ENCODE data around the gene EEF1AKMT4. TPM values are rescaled to one million over a fixed set of nuclear protein-coding genes. Genes with fewer than 3 reads are reported as not detected.

Gene EEF1AKMT4
- total and polyA plus RNA-seq, 10 of the 15 experiments (the other 5 are each of a cell fraction or from before 2014, with no cell fraction given) = 7.5 to 26.8 (median 18.3) TPM

DNA sequence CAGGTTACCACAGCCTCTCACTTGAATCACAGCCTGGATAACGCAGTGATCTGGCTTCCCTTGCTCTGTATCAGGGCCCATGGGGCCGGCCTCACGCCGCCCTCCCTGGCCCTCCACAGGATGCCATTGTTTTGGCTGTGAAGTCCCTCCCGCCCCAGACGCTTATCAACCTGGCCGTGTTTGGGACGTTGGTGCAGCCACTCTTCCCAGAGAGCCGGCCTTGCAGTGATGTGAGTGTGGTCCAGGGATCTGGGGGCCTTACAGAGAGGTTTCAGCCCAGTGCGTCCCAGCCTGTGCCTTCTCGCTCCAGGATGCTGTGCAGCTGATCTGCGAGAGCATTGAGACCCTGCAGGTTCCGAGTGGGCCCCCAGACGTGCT is 13.4 kb upstream of the EEF1AKMT4 start:
- no peaks in the 10 kb centered on the region for H3K36me3 ChIP-seq (ENCODE audit: control insufficient read depth in 2 of 2, insufficient read depth in 2 of 2, low read length in 1 of 2)
- H2AFZ ChIP-seq (ENCODE audit: control insufficient read depth, low read depth, low read length) = no peak overlapping the region
- RAD21 ChIA-PET (ENCODE audit: unreplicated experiment) = no interaction called here
- no peak overlapping the region for H3K4me3 ChIP-seq
- no peak overlapping the region for H3K27ac ChIP-seq (ENCODE audit: control insufficient read depth, insufficient read depth)
- H3K27me3 ChIP-seq (replicated peaks in 1 of 2; ENCODE audit: control insufficient read depth in 2 of 2, insufficient read depth in 2 of 2, low read length in 1 of 2) = peaks cover 6 to 7% of the 10 kb centered on the region in 2 experiments
- in situ Hi-C loops (cut with MboI) = no loop called here
- no peaks in the 10 kb centered on the region for H4K20me1 ChIP-seq (ENCODE audit: control insufficient read depth, insufficient read depth)
- H3K4me1 ChIP-seq (ENCODE audit: control insufficient read depth, insufficient read depth, low read length) = no peaks in the 10 kb centered on the region
- no peaks in the 10 kb centered on the region for H3K9me3 ChIP-seq (replicated peaks; ENCODE audit: control insufficient read depth, insufficient read depth, low read length)
- H3K9ac ChIP-seq (ENCODE audit: control insufficient read depth, insufficient read depth, low read length) = no peak overlapping the region
- SMC1A ChIA-PET (ENCODE audit: uncharacterized antibody, unreplicated experiment) = no interaction called here
- no peak overlapping the region for H3K4me2 ChIP-seq (ENCODE audit: control insufficient read depth, insufficient read depth)
- BruUV-seq (replicated peaks) = no TSS peak
- FAIRE-seq = no peak
- no peak for DNase-seq (ENCODE audit: low read depth, low spot score)
- no peak for ATAC-seq
- WGBS (ENCODE audit: insufficient coverage, insufficient replicate concordance, low lambda C conversion rate, missing lambda C conversion rate) = 20% methylated on average over 14 of the region's 14 CpGs
- no peaks in the 10 kb centered on the region for H3K79me2 ChIP-seq (ENCODE audit: control insufficient read depth, insufficient read depth, low read length)
- intact Hi-C loops (cut with micrococcal nuclease; ENCODE audit: unreplicated experiment) = no loop called here
- POLR2A ChIA-PET = no interaction called here
- CTCF ChIA-PET = interaction anchor here (3.5 kb wide), 1 partner anchor 9 kb away, joined by 23 read pairs; no protein-coding TSS in a partner anchor
- no peak for TF ChIP-seq CBFB (IDR thresholded peaks at IDR 0.05; ENCODE audit: low read depth)
- TF ChIP-seq, protein P1, sequence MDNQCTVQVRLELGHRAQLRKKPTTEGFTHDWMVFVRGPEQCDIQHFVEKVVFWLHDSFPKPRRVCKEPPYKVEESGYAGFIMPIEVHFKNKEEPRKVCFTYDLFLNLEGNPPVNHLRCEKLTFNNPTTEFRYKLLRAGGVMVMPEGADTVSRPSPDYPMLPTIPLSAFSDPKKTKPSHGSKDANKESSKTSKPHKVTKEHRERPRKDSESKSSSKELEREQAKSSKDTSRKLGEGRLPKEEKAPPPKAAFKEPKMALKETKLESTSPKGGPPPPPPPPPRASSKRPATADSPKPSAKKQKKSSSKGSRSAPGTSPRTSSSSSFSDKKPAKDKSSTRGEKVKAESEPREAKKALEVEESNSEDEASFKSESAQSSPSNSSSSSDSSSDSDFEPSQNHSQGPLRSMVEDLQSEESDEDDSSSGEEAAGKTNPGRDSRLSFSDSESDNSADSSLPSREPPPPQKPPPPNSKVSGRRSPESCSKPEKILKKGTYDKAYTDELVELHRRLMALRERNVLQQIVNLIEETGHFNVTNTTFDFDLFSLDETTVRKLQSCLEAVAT (IDR thresholded peaks at IDR 0.05) = no peak
- TF ChIP-seq ZSCAN29 (IDR thresholded peaks at IDR 0.05) = no peak
- TF ChIP-seq BMI1 (IDR thresholded peaks at IDR 0.05; ENCODE audit: borderline replicate concordance) = no peak

DNA sequence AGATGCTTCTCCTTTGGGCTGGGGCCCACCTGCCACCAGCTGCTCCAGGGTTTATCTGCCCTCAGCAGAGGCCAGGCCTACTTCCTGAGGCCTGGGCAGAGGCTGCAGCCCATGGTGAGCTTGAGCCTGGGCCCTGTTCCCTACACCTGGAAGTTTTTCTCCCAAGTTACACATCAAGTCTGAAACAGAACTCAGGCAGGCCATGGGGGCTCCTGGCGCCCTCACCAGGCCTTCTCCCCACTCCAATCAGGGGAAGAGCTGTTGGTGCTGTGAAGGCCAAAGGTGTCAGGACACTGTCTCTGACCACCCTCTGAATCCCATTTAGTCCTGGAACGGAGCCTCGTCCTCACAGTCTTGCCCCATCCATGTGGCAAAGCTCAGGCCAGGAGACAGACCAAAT is 12.8 kb upstream of the EEF1AKMT4 start:
- no peak overlapping the region for H3K27ac ChIP-seq (ENCODE audit: control insufficient read depth, insufficient read depth)
- ChIA-PET CTCF (interaction anchor here (3.5 kb wide), 1 partner anchor 9 kb away, joined by 23 read pairs; no protein-coding TSS in a partner anchor), SMC1A (ENCODE audit: uncharacterized antibody, unreplicated experiment) (no interaction called here), RAD21 (ENCODE audit: unreplicated experiment) (interaction anchor here (1.6 kb wide), 1 partner anchor 9 kb away, joined by 6 read pairs; no protein-coding TSS in a partner anchor), POLR2A (no interaction called here)
- no TSS peak for BruUV-seq (replicated peaks)
- no peaks in the 10 kb centered on the region for H4K20me1 ChIP-seq (ENCODE audit: control insufficient read depth, insufficient read depth)
- no peak overlapping the region for H3K4me3 ChIP-seq
- no peak overlapping the region for H2AFZ ChIP-seq (ENCODE audit: control insufficient read depth, low read depth, low read length)
- no peaks in the 10 kb centered on the region for H3K9me3 ChIP-seq (replicated peaks; ENCODE audit: control insufficient read depth, insufficient read depth, low read length)
- FAIRE-seq = no peak
- no peak overlapping the region for H3K4me2 ChIP-seq (ENCODE audit: control insufficient read depth, insufficient read depth)
- H3K4me1 ChIP-seq (ENCODE audit: control insufficient read depth, insufficient read depth, low read length) = no peaks in the 10 kb centered on the region
- intact Hi-C loops (cut with micrococcal nuclease; ENCODE audit: unreplicated experiment) = no loop called here
- H3K79me2 ChIP-seq (ENCODE audit: control insufficient read depth, insufficient read depth, low read length) = no peaks in the 10 kb centered on the region
- ATAC-seq = no peak
- H3K36me3 ChIP-seq (ENCODE audit: control insufficient read depth in 2 of 2, insufficient read depth in 2 of 2, low read length in 1 of 2) = no peaks in the 10 kb centered on the region
- no peak for DNase-seq (ENCODE audit: low read depth, low spot score)
- H3K27me3 ChIP-seq (replicated peaks in 1 of 2; ENCODE audit: control insufficient read depth in 2 of 2, insufficient read depth in 2 of 2, low read length in 1 of 2) = peaks cover 0 to 1% of the 10 kb centered on the region in 2 experiments; a peak in 2 of 4 replicates
- in situ Hi-C loops (cut with MboI) = no loop called here
- H3K9ac ChIP-seq (ENCODE audit: control insufficient read depth, insufficient read depth, low read length) = no peak overlapping the region
- WGBS (ENCODE audit: insufficient coverage, insufficient replicate concordance, low lambda C conversion rate, missing lambda C conversion rate) = 29% methylated on average over 3 of the region's 3 CpGs
- TF ChIP-seq SRF (IDR thresholded peaks at IDR 0.05; ENCODE audit: low read depth in 2 of 2, low read length in 2 of 2) = no peak
- TF ChIP-seq BHLHE40 (IDR thresholded peaks at IDR 0.05; ENCODE audit: borderline replicate concordance in 1 of 2, low read depth in 2 of 2, low read length in 1 of 2) = no peak
- TF ChIP-seq TBL1XR1 (IDR thresholded peaks at IDR 0.05; ENCODE audit: low read depth, low read length) = no peak
- TF ChIP-seq, protein P2, sequence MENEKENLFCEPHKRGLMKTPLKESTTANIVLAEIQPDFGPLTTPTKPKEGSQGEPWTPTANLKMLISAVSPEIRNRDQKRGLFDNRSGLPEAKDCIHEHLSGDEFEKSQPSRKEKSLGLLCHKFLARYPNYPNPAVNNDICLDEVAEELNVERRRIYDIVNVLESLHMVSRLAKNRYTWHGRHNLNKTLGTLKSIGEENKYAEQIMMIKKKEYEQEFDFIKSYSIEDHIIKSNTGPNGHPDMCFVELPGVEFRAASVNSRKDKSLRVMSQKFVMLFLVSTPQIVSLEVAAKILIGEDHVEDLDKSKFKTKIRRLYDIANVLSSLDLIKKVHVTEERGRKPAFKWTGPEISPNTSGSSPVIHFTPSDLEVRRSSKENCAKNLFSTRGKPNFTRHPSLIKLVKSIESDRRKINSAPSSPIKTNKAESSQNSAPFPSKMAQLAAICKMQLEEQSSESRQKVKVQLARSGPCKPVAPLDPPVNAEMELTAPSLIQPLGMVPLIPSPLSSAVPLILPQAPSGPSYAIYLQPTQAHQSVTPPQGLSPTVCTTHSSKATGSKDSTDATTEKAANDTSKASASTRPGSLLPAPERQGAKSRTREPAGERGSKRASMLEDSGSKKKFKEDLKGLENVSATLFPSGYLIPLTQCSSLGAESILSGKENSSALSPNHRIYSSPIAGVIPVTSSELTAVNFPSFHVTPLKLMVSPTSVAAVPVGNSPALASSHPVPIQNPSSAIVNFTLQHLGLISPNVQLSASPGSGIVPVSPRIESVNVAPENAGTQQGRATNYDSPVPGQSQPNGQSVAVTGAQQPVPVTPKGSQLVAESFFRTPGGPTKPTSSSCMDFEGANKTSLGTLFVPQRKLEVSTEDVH (IDR thresholded peaks at IDR 0.05; ENCODE audit: low read depth, partially characterized antibody) = no peak
- no peak for TF ChIP-seq STAT3 (IDR thresholded peaks at IDR 0.05; ENCODE audit: low read depth, low read length)
- no peak for TF ChIP-seq PAX8 (IDR thresholded peaks at IDR 0.05)
- TF ChIP-seq, protein P3, sequence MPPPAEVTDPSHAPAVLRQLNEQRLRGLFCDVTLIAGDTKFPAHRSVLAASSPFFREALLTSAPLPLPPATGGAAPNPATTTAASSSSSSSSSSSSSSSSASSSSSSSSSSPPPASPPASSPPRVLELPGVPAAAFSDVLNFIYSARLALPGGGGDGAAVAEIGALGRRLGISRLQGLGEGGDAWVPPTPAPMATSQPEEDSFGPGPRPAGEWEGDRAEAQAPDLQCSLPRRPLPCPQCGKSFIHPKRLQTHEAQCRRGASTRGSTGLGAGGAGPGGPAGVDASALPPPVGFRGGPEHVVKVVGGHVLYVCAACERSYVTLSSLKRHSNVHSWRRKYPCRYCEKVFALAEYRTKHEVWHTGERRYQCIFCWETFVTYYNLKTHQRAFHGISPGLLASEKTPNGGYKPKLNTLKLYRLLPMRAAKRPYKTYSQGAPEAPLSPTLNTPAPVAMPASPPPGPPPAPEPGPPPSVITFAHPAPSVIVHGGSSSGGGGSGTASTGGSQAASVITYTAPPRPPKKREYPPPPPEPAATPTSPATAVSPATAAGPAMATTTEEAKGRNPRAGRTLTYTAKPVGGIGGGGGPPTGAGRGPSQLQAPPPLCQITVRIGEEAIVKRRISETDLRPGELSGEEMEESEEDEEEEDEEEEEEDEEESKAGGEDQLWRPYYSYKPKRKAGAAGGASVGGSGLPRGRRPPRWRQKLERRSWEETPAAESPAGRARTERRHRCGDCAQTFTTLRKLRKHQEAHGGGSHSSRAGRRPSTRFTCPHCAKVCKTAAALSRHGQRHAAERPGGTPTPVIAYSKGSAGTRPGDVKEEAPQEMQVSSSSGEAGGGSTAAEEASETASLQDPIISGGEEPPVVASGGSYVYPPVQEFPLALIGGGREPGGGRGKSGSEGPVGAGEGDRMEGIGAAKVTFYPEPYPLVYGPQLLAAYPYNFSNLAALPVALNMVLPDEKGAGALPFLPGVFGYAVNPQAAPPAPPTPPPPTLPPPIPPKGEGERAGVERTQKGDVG (CRISPR knock-in tag; IDR thresholded peaks at IDR 0.05) = no peak
